Activated CD8-positive, alpha-beta T cell treated with anti-CD3 and anti-CD28 coated beads, Interleukin-2, amount 10 ng/mL, durations not matched to agents 7 days and 5 days (primary cell): Measurements from ENCODE around the gene THRB. TPM values are rescaled to one million over a fixed set of nuclear protein-coding genes. Genes with fewer than 3 reads are reported as not detected.

Experiments
- ATAC-seq: fragments of 150-1000 bp; cut with Tn5 transposase; one replicate; pipeline ENCODE4 v1.10.0; 2021; ENCODE audit warnings: moderate library complexity
- CTCF ChIA-PET: fragments of 350-600 bp; sonication (Branson Sonifier 250); formaldehyde crosslinking; loops from one replicate; lab custom pipeline; 2021; ENCODE audit warnings: antibody characterized with exemption; lab: Charles Lee
- POLR2A ChIA-PET: fragments of 350-600 bp; sonication (Branson Sonifier 250); formaldehyde crosslinking; loops from one replicate; lab custom pipeline; 2021; ENCODE audit warnings: antibody characterized with exemption; lab: Charles Lee
- DNase-seq: peaks from one replicate; pipeline ENCODE4 v3.0.0-alpha.2; 2020
- H3K27ac Mint-ChIP-seq: one replicate; pipeline ENCODE4 v1.8.0; 2021; ENCODE audit warnings: mild to moderate bottlenecking, mixed read lengths
- H3K27me3 Mint-ChIP-seq: one replicate; pipeline ENCODE4 v1.8.0; 2021; ENCODE audit warnings: low read depth, mixed read lengths
- H3K36me3 Mint-ChIP-seq: one replicate; pipeline ENCODE4 v1.8.0; 2021; ENCODE audit warnings: low read depth, mixed read lengths
- H3K4me1 Mint-ChIP-seq: one replicate; pipeline ENCODE4 v1.8.0; 2021; ENCODE audit warnings: low read depth, mixed read lengths
- H3K4me3 Mint-ChIP-seq: one replicate; pipeline ENCODE4 v1.8.0; 2021; ENCODE audit warnings: mild to moderate bottlenecking, mixed read lengths
- H3K9me3 Mint-ChIP-seq: one replicate; pipeline ENCODE4 v1.8.0; 2022; ENCODE audit warnings: mixed read lengths; ENCODE audit not compliant: insufficient read depth
- total RNA-seq, 2 experiments: library from RNA; stranded (reverse); gene quantifications; one replicate each; pipeline ENCODE4 v1.2.3, GENCODE V29; 2021

Gene THRB
- total RNA-seq, 2 experiments from 2014 or later, result not detected

DNA sequence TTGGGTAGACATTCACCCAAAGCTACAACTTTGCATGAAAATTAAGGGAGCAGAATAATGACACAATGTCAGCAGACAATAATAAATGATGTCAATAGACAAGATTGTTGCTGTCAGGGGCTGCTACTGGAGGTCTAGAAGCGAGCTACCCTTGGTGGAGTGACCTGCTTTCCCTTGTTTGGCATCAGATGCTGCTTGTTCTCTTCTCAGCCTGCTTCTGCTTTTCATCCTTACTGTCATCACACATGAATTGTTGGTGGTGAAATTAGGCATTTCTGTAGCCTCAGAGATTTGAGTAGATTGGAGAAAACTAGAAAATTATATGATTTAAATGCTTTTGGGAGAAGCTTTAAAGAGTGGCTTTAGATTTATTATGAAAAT, 355.8 kb downstream of the THRB start:
- H3K36me3 Mint-ChIP-seq, result no peaks in the 10 kb centered on the region
- H3K9me3 Mint-ChIP-seq, result no peaks in the 10 kb centered on the region
- H3K4me1 Mint-ChIP-seq, result no peaks in the 10 kb centered on the region
- H3K27me3 Mint-ChIP-seq, result no peaks in the 10 kb centered on the region
- POLR2A ChIA-PET, result no interaction called here
- ATAC-seq, result no peak
- H3K27ac Mint-ChIP-seq, result no peak overlapping the region
- DNase-seq, result no peak
- no peak overlapping the region for H3K4me3 Mint-ChIP-seq
- CTCF ChIA-PET, result no interaction called here

DNA sequence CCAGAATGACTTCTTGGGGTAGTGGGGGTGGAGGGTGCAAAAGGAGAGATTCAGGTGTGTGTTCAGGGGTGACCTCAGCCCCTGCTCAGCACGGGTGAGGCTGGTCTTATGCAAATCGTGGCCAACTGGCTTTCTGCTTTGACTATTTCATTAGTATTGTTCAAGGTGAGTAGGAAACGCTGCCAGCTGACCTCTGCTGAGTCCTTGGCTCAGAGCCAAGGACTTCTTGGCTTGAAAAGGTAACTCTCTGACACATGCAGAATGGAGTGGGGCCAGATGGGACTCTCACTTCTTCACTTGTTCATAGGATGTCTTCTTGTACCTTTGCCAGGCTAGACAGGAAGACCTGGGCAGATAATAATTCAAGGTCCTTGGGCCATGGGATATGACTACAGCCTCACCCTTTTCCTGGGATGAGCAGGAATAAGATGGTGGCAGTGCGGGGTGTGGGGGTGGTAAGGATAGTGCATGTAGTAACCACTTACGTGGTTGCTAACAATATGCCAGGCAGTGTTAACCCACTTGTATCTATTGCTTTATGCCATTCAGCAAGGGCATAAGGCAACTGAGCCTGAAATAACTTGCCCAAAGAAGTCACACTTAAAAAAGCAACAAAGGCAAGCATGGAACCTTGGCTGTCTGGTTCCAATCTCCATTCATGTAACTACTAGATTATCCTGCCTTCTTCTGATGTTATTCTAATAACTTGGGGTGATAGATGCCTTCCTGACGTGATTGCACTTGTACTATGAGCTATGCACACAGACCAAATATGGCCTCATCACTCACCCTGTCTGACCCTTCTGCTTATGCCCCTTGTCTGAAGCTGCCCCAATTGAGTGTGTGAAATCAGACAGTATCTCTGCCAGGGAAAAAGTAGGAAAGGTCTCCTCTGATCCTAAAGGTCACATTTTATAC, 356.4 kb downstream of the THRB start:
- Mint-ChIP-seq H3K27me3 (no peaks in the 10 kb centered on the region), H3K9me3 (no peaks in the 10 kb centered on the region), H3K4me1 (no peaks in the 10 kb centered on the region), H3K4me3 (no peak overlapping the region), H3K36me3 (no peaks in the 10 kb centered on the region), H3K27ac (no peak overlapping the region)
- ATAC-seq (no peak), DNase-seq (no peak)
- ChIA-PET POLR2A (no interaction called here), CTCF (no interaction called here)

DNA sequence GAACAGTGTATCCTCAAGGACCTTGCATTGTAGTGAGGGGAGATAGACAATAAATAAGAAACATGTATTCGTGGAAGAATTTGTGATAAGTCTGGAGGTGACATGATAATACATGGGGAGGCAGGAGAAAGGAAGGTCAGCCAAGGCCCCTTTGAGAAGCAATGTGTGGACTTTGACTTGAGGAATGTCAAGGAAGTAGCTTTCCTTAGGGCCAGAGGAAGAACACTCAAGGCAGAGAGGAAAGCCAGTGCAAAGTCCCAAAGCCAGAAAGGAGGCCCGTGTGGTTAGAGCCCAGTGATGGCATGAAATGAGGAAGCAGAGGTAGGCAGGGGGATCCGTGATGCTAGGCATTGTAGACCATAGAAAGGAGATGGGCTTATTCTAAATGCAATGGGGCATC, 357.3 kb downstream of the THRB start:
- no peak for ATAC-seq
- ChIA-PET CTCF (no interaction called here), POLR2A (no interaction called here)
- no peaks in the 10 kb centered on the region for H3K9me3 Mint-ChIP-seq
- no peaks in the 10 kb centered on the region for H3K27me3 Mint-ChIP-seq
- no peak overlapping the region for H3K27ac Mint-ChIP-seq
- H3K4me1 Mint-ChIP-seq, result no peaks in the 10 kb centered on the region
- no peak overlapping the region for H3K4me3 Mint-ChIP-seq
- H3K36me3 Mint-ChIP-seq, result no peaks in the 10 kb centered on the region
- no peak for DNase-seq

DNA sequence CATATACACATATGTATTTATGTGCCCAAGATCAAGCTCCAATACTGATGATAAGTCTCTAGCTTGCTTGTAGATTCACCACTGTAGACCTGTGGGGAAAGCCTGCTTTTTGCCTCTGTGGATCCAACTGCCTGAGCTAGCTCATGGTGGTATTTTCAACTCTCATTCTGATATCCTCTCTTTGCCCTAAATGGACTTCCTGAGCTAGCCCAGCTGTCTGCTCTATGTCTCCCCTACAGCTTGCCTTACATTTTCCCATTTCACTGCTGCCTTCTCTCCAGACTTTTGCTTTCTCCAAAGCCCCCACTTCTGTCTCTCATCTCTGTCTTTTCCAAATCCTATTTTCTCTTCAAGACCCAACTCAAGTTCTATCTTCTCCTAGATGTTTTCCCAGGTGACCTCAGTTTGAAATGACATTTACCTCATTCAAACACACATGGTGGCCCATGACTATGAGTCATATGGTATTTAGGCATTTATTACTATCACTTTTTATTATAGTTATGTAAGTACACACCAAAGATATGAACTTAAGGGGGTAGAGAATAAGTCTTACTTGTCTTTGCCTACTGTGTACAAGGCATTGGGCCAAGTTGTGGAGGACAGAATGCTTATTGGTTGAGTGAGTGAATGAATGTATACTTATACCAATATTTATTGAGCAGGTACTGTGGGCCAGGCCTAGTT, 357.9 kb downstream of the THRB start:
- Mint-ChIP-seq H3K4me1 (no peaks in the 10 kb centered on the region), H3K27me3 (no peaks in the 10 kb centered on the region), H3K36me3 (no peaks in the 10 kb centered on the region), H3K27ac (no peak overlapping the region), H3K9me3 (no peaks in the 10 kb centered on the region), H3K4me3 (no peak overlapping the region)
- ATAC-seq (no peak), DNase-seq (no peak)
- CTCF ChIA-PET, result no interaction called here
- POLR2A ChIA-PET, result no interaction called here

DNA sequence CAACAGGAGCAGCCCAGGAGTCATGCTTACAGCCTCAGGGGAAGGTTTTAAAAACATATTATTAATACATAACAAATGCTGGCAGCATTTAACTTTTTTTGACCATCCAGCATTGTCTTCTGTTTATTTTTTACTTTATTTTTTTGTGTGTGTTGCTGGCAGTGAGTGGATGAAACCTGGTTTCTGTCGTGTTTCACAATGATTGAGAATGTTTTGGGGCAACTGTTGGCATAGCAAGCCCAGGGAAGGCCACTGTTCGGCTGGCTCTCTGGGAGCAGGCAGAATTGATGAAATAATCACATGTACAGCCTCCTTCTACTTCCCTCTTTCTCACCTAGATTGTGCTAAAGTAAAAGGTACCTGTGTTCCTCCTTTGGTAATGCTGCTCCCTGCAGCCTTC, 359.4 kb downstream of the THRB start:
- H3K4me3 Mint-ChIP-seq, result no peak overlapping the region
- DNase-seq (no peak), ATAC-seq (no peak)
- H3K4me1 Mint-ChIP-seq, result no peaks in the 10 kb centered on the region
- H3K27me3 Mint-ChIP-seq, result no peaks in the 10 kb centered on the region
- H3K27ac Mint-ChIP-seq, result no peak overlapping the region
- CTCF ChIA-PET, result no interaction called here
- H3K9me3 Mint-ChIP-seq, result no peaks in the 10 kb centered on the region
- no peaks in the 10 kb centered on the region for H3K36me3 Mint-ChIP-seq
- POLR2A ChIA-PET, result no interaction called here

DNA sequence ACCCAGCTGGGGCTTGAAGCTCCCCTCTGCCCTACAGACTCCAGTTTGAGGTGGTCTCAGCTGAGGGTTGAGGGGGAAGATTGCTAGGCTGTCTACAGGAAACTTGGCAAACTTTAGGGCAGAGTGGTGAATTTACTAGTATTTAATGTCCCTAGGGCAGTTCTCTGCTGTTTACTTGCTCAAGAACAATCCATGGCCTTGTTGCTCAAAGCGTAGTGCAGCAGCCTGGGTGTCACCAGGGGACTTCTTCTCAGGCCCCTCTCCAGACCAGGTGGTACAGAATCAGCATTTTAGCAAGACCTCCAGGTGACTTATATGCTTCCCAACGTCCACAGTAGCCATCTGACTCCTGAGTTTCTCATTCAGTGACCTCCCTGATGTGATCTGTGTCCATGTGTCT, 360.7 kb downstream of the THRB start:
- DNase-seq (no peak), ATAC-seq (no peak)
- no peaks in the 10 kb centered on the region for H3K4me1 Mint-ChIP-seq
- no peaks in the 10 kb centered on the region for H3K27me3 Mint-ChIP-seq
- no peak overlapping the region for H3K27ac Mint-ChIP-seq
- no peaks in the 10 kb centered on the region for H3K9me3 Mint-ChIP-seq
- no peaks in the 10 kb centered on the region for H3K36me3 Mint-ChIP-seq
- POLR2A ChIA-PET, result no interaction called here
- CTCF ChIA-PET, result no interaction called here
- H3K4me3 Mint-ChIP-seq, result no peak overlapping the region

DNA sequence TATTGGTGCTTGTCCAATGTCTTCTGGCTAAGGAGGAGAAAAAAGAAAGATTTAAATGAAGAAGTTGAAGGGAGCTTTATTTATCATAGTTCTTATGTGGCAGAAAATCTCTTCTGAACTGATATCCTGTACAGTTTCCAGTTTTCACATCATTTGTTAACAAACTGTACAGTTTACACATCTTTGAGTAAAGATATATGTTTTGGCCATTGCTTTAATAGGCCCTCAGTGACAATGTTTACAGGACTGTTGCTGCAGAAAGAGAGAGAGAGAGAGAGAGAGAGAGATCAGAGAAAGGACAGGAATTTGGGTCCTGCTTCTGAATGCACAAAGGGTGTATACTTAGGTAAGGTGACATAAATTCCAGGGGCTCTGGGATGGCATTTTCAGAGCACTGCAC, 361.2 kb downstream of the THRB start:
- CTCF ChIA-PET, result no interaction called here
- H3K4me1 Mint-ChIP-seq, result no peaks in the 10 kb centered on the region
- no peak overlapping the region for H3K27ac Mint-ChIP-seq
- no peaks in the 10 kb centered on the region for H3K36me3 Mint-ChIP-seq
- H3K9me3 Mint-ChIP-seq, result no peaks in the 10 kb centered on the region
- POLR2A ChIA-PET, result no interaction called here
- no peaks in the 10 kb centered on the region for H3K27me3 Mint-ChIP-seq
- ATAC-seq (no peak), DNase-seq (no peak)
- no peak overlapping the region for H3K4me3 Mint-ChIP-seq

DNA sequence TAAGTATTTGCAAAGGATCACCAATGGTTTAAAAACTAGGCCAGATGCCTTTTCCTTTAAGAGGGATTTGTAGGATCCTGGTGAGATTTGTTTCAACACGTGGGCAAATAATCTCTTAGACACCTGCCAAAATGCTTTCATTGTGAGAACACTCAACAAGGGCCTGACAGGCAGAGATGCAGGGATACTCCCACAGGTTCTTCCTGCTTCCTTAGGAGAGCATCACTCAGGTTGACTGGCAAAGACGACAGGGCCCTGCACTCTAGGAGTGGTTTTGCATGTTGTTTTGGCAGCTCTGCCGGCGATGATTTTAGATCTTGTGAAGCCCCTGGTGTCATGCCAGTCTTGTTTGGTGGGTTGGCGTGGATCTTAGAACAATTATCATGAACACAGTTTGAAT, 365.1 kb downstream of the THRB start:
- Mint-ChIP-seq H3K9me3 (no peaks in the 10 kb centered on the region), H3K4me1 (no peaks in the 10 kb centered on the region), H3K4me3 (no peak overlapping the region), H3K27ac (no peak overlapping the region), H3K36me3 (no peaks in the 10 kb centered on the region), H3K27me3 (no peaks in the 10 kb centered on the region)
- ChIA-PET POLR2A (no interaction called here), CTCF (no interaction called here)
- ATAC-seq (no peak), DNase-seq (no peak)

DNA sequence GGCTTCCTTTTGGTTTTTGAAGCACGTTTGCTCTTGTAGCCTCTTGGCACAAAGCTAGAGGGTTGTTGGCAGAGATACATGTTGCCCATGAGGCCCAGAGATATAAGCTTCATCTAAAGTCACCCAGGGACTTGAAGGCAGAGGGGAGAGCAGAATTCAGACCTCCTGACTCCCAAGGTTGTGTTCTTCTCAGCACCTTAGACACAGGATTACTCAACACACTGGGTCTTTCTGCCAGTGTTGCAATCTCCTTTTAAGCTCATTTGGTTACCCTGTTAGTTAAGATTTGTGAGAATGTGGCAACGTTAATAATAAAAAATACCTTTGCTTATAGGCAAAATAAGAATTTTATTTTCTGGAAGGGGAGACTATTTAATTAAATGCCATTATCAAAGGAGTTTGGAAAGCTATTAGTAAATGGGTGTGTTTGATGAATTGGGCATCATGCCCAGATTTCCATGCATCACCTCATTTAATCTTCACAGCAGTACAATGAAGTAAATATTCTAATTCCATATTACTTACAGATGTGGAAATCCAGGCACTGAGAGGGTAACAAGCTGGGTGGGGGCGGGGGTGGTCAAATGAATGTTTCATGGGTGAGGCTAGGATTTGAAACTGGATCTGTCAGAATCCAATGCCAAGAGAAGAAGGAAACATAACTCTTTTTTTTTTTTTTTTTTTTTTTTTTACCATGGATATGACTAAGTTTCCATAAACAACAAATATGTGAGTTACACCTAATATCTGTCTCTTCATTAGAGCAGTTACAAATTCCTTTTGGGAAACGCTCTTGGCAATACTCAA, 366.2 kb downstream of the THRB start:
- no peaks in the 10 kb centered on the region for H3K36me3 Mint-ChIP-seq
- ATAC-seq (no peak), DNase-seq (no peak)
- no peaks in the 10 kb centered on the region for H3K4me1 Mint-ChIP-seq
- H3K4me3 Mint-ChIP-seq, result no peak overlapping the region
- ChIA-PET POLR2A (no interaction called here), CTCF (no interaction called here)
- H3K27me3 Mint-ChIP-seq, result no peaks in the 10 kb centered on the region
- H3K27ac Mint-ChIP-seq, result no peak overlapping the region
- H3K9me3 Mint-ChIP-seq, result no peaks in the 10 kb centered on the region

DNA sequence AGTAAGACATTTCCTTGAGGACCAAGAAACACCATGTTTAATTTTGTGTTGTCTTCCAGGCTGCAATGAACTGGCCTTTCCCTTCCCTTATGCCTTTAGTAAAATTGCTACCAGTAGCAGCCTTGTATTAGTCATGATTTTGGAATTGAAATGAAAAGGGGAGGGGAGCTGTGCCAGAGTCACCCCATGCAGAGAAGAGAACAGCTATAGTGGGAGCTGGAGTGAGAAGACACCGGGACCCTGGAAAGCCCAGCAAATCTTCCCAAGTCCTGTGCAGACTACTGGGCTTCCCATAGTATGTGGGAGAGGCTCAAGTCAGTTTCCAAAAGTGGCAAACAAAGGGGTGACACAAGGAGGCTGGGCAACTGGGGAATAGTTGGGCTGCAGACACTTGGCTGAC, 371.1 kb downstream of the THRB start:
- POLR2A ChIA-PET, result no interaction called here
- Mint-ChIP-seq H3K4me3 (no peak overlapping the region), H3K4me1 (no peaks in the 10 kb centered on the region), H3K27ac (no peak overlapping the region), H3K27me3 (no peaks in the 10 kb centered on the region), H3K36me3 (no peaks in the 10 kb centered on the region), H3K9me3 (no peaks in the 10 kb centered on the region)
- ATAC-seq (no peak), DNase-seq (no peak)
- CTCF ChIA-PET, result no interaction called here

DNA sequence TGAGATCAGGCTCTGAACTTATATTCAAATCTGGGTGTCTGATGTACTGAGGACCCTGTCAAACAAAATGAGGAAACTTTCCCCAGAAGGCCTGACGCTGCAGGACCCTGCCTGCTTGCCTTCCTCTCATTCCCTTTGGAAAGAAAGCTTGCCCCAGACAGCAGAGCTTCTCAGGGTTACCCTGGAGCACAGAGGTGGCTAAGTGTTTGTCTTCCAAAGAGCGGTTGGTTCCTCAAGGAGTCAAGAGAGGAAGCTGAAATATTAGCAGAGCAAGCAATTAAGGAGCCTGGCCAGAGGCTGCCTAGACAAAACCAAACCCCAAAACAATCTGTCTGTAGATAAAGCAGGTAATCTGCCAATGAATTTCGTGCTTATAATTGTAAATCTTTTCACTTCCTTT, 374.2 kb downstream of the THRB start:
- H3K27ac Mint-ChIP-seq, result no peak overlapping the region
- ATAC-seq, result no peak
- H3K9me3 Mint-ChIP-seq, result no peaks in the 10 kb centered on the region
- H3K4me3 Mint-ChIP-seq, result no peak overlapping the region
- no peak for DNase-seq
- no peaks in the 10 kb centered on the region for H3K27me3 Mint-ChIP-seq
- H3K36me3 Mint-ChIP-seq, result no peaks in the 10 kb centered on the region
- H3K4me1 Mint-ChIP-seq, result no peaks in the 10 kb centered on the region
- ChIA-PET POLR2A (no interaction called here), CTCF (no interaction called here)

DNA sequence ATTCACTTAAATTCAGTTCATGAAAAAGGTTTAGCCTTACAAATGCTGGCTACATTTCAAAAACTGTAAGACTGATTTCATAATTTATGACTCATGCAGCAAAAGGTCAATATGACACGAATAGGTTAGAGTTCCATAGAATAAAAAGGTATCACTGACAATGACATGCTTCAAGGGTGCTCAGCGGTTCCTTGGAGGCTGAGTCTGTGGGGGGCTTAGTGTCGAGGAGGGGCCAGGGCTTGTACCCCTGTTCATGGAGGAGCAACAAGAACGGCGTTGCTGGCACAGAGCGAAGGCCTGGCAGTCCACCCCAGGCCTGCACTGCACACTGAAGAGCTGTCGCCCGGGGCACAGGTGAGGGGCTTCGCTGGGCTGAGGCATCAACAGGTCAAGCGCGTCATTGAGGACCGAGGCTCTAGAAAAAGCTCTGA, 375.3 kb downstream of the THRB start:
- H3K4me1 Mint-ChIP-seq, result no peaks in the 10 kb centered on the region
- POLR2A ChIA-PET, result no interaction called here
- H3K9me3 Mint-ChIP-seq, result no peaks in the 10 kb centered on the region
- CTCF ChIA-PET, result no interaction called here
- no peak overlapping the region for H3K27ac Mint-ChIP-seq
- H3K27me3 Mint-ChIP-seq, result peaks cover 3% of the 10 kb centered on the region
- no peak for ATAC-seq
- no peaks in the 10 kb centered on the region for H3K36me3 Mint-ChIP-seq
- DNase-seq, result no peak
- H3K4me3 Mint-ChIP-seq, result no peak overlapping the region
